Measurements from ENCODE around the gene PROM1. TPM values are rescaled to one million over a fixed set of nuclear protein-coding genes. Genes with fewer than 3 reads are reported as not detected.

PROM1 gene
- total RNA-seq, 1 donor from 2014 or later: 3.5 TPM

DNA sequence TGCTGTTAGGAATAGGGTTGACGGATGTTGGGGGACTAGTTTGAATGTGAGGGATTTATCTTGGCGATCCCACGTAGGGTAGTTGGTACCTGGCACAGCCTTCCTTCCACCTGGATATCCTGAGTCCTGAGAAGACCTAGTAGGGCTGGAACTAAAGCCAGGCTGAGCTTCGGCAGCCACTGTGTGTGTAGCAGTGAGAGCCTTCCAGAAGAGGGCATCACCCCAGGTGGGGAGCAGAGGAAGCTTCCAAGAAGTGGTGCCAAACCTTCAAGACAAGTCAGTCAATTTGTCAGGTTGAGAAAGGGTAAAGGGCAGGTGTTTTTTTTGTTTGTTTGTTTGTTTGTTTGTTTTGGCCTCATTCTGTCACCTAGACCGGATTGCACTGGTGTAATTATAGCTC is 119.7 kb downstream of the PROM1 start:
- DNase-seq (ENCODE audit: missing footprints): no peak
- intact Hi-C loops (cut with DNase I): loop anchor here (5.0 kb wide), 1 partner anchor 38 kb away; no protein-coding TSS in a partner anchor
- no peak for ATAC-seq

- intact Hi-C loops (cut with DNase I): loop anchor here (5.0 kb wide), 1 partner anchor 39 kb away; no protein-coding TSS in a partner anchor
- DNase-seq (ENCODE audit: missing footprints) (no peak), ATAC-seq (no peak)
Observed at GRCh38 chr4:15963576-15963975, 120.2 kb downstream of the PROM1 start.

DNA sequence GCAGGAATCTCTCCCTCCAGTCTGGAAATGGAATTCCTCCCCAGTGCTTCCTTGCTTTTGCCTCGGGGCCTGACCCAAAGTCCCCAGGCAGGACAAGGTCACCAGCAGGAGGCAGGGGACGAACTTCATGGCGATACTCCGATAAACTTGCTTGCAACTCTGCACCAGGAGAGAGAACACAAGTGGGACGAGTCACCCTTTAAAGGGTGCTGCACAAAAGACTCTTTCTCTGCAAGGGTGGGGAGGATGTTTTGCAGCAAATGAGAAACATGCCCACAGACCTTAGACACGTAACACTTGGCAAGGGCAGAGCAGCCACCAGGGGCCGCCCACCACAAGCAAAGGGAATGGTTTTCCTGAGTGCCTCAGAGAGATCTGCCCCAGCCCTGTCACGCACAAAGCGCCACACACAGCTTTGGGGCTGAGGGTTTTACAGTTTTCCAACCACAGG is 120.8 kb downstream of the PROM1 start, which contains the start of gene FGFBP2:
FGFBP2 (minus strand) TSS at position 175 of the 451 bp plus-strand sequence; CDS start at position 129, 46 bp downstream.
- intact Hi-C loops (cut with DNase I): loop anchor here (5.0 kb wide), 1 partner anchor 39 kb away; no protein-coding TSS in a partner anchor
- ATAC-seq: peak; percentile 67
- peak; percentile 69 for DNase-seq (ENCODE audit: missing footprints)

GRCh38 chr4:15961781-15962510 is 121.9 kb downstream of the PROM1 start:
- ATAC-seq (peak; percentile 48), DNase-seq (ENCODE audit: missing footprints) (no peak)
- intact Hi-C loops (cut with DNase I): loop anchor here (5.0 kb wide), 1 partner anchor 40 kb away; no protein-coding TSS in a partner anchor

GRCh38 chr4:15958562-15958961 is 125.3 kb downstream of the PROM1 start:
- intact Hi-C loops (cut with DNase I): loop anchor here (5.0 kb wide), 2 partner anchors 226 to 481 kb away; no protein-coding TSS in a partner anchor
- DNase-seq (ENCODE audit: missing footprints): no peak
- ATAC-seq: no peak

GRCh38 chr4:15956179-15956850 is 127.5 kb downstream of the PROM1 start:
- intact Hi-C loops (cut with DNase I): loop anchor here (1.0 to 5.0 kb wide), 4 partner anchors 74 to 479 kb away; no protein-coding TSS in a partner anchor
- DNase-seq (ENCODE audit: missing footprints) (no peak), ATAC-seq (peak; percentile 91)

DNA sequence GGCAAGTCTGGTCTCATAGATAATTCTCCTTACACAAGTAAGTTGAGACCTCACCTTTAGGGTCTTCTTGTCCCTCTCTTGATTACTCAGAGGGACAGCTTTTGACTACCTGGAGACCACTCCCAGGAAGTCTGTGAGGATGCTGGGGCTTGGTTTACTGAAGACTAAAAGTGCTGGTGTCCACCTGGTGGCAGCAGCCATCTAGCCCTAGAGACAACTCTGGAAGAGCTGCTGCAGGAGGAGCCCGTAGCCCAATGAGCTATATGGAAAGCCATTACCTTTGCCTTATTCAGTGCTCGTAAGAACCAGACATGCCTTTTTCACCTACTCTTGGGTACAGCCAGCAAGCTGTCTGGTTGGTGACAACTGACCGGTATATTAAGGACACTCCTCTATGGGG is 128.2 kb downstream of the PROM1 start:
- ATAC-seq (no peak), DNase-seq (ENCODE audit: missing footprints) (no peak)
- intact Hi-C loops (cut with DNase I): loop anchor here (1.0 to 5.0 kb wide), 4 partner anchors 73 to 478 kb away; no protein-coding TSS in a partner anchor

DNA sequence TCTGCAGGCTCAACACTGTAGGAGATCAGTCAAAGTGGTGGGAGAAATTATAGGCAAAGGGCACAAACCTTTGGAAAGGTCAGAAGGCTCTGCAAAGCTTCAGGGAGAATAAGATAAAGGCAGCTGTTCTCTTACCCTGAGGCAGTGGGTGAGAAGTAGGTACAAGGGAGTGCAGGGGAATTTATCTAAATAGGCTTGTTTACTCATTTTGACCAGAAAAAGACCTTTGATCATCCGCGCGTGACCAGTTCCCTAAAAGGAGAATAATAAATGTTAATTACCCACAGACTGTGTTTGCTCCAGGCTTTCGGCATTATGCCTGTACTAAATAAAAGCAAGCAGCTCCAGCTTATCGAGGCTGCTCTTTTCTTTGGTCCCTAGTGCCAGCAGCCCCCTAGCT is 130.2 kb downstream of the PROM1 start:
- no peak for DNase-seq (ENCODE audit: missing footprints)
- intact Hi-C loops (cut with DNase I): no loop called here
- ATAC-seq: no peak

- intact Hi-C loops (cut with DNase I): no loop called here
- ATAC-seq: no peak
Observed at GRCh38 chr4:15951781-15952180, 132.0 kb downstream of the PROM1 start.

GRCh38 chr4:15948826-15949225 is 135.0 kb downstream of the PROM1 start:
- ATAC-seq (no peak), DNase-seq (ENCODE audit: missing footprints) (no peak)
- intact Hi-C loops (cut with DNase I): no loop called here

More at GRCh38 chr4:15951781-15952180, 132.0 kb downstream of the PROM1 start:
- DNase-seq (ENCODE audit: missing footprints): no peak

GRCh38 chr4:15947684-15948083 is 136.1 kb downstream of the PROM1 start:
- ATAC-seq (no peak), DNase-seq (ENCODE audit: missing footprints) (no peak)
- intact Hi-C loops (cut with DNase I): no loop called here

DNA sequence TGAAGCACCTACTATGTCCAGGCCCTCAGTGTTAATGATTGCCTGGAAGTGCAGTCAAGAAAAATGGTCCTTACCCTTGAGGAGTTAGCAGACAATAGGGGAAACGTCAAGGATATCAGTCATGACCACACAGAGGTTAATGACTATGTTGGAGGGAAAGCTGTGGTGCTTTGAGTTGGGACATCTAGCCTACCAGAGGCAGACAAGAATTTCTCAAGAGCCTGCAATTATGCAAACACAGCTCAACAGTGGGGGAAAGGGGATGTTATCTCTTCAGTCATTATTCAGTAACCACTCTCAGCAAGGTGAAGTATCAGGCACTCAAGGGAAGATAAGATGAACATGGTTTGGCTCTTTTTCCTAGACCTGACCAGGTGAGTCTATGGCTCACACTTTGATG is 138.3 kb downstream of the PROM1 start:
- ATAC-seq: no peak
- DNase-seq (ENCODE audit: missing footprints): no peak
- intact Hi-C loops (cut with DNase I): no loop called here

DNA sequence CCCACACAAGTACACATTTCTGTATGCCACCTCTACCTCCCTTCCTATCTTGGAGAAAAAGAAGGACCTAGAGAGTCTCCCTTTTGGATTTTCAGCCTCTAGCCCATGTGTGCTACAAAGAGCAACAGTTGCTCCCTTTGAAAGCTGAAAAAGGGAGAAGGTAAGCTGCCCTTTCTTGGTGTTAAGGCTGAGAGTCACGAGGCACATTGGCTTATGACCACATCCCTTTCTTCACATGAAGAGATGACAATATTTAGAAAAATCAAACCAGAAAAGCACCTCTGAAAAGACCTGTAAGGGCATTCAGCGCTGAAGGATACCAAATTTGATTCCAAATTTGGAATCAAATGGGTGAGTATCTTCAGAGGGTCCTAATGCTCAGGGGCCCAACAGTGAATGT is 138.9 kb downstream of the PROM1 start:
- no peak for ATAC-seq
- DNase-seq (ENCODE audit: missing footprints): no peak
- intact Hi-C loops (cut with DNase I): no loop called here

GRCh38 chr4:15942283-15942682 is 141.5 kb downstream of the PROM1 start:
- intact Hi-C loops (cut with DNase I): no loop called here
- no peak for ATAC-seq
- no peak for DNase-seq (ENCODE audit: missing footprints)

DNA sequence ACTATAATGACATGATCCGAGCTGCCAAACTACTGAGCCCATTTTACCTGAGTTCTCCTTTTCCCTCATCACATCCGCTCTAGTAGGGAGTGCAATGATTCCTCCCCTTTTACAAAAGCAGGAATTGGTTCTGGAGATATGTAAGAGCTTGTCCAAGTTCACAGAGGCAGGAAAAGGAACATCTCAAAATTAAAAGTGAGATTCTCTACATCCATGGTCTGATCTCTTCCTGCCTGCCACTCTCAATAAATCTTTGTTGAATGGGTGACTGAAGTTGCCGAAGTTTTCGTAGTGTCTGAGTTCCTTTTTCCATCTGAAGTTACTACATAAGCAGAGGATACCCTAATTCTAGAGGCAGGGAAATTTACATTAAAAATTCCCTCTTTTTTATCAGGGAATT is 145.2 kb downstream of the PROM1 start, which contains the start of gene FGFBP1:
FGFBP1 (minus strand) TSS at position 101 of the 400 bp plus-strand sequence. CDS start 2,108 bp downstream, outside the sequence.
- intact Hi-C loops (cut with DNase I): no loop called here
- ATAC-seq (no peak), DNase-seq (ENCODE audit: missing footprints) (no peak)

- ATAC-seq (no peak), DNase-seq (ENCODE audit: missing footprints) (no peak)
- intact Hi-C loops (cut with DNase I): no loop called here
Observed at GRCh38 chr4:15938182-15938581, 145.6 kb downstream of the PROM1 start.

DNA sequence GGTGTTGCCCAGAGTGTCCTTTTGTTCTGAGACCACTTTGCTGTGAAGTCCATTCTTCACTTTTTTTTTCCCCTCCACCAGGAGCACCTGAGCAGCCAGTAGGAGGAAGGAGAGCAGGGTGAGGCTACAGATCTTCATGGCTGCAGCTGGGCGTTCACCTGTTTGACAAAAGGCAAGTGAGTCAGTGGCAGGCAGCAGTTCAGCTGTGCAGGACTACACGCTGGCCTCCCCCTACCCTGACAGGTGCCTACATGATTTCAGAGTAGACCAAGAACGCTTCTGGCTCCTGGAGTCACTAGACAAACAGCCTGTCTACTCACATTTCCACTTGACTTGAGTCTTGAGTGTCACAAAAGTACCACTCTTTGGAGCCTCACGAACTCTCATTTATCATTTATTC is 147.3 kb downstream of the PROM1 start:
- intact Hi-C loops (cut with DNase I): no loop called here
- no peak for ATAC-seq
- no peak for DNase-seq (ENCODE audit: missing footprints)

DNA sequence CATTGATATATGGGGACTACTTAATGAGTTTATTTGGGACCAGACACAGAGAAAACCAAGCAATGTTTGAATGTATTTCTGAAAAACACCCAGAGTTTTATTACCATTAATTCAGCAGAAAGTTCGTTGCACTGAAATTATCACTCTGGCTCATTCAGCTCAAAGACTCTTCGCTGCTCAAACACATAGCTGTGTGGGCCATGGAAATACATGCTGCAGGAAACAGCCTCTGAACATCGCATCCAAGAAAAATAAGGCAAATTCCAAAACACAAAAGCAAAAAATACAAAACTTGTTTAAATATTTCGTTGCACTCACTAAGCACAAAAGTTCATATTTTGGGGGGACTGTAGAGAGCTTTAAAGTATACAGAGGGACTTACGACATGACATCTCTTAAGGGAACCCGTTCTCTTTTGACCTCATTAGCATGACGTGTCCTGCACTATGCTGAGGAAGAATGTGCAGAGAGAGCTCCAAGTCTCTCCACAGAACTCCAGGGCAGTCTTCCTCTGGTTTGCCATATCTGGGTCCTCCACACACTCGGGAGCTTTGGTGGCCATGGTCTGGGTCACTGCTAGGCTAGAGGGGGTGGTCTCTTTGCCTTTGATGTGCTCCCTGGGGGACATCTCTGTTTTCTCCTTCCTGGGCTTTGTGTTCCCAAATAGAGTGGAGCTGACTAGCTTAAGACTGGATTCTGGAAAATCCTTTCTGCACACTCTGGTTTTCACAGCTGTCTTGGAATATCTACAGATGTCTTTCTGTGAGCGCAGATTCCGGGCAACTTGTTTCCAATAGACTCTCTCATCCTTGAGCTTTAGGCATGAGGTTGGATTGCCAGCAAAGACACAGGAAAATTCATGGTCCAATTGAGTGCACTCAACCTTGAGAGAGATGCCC is 148.1 kb downstream of the PROM1 start:
- DNase-seq (ENCODE audit: missing footprints): no peak
- peak; percentile 26 for ATAC-seq
- intact Hi-C loops (cut with DNase I): no loop called here

GRCh38 chr4:15934259-15934658 is 149.6 kb downstream of the PROM1 start:
- intact Hi-C loops (cut with DNase I): no loop called here
- ATAC-seq (no peak), DNase-seq (ENCODE audit: missing footprints) (no peak)

Measured in Right ventricle myocardium inferior (tissue), 1 donor.